Activated naive CD4-positive, alpha-beta T cell treated with anti-CD3 and anti-CD28 coated beads, Interleukin-2, amount 50 U/mL, for 72 hours (primary cell): ENCODE results near the gene ZNF683. TPM values are rescaled to one million over a fixed set of nuclear protein-coding genes. Genes with fewer than 3 reads are reported as not detected.
"Not testable (repeated sequence)": the region's sequence is repeated elsewhere in the genome, so short reads cannot be mapped to it uniquely, and the experiment has no call there.

Experiments used
- ATAC-seq, 2 donors: fragments of 150-1000 bp; cut with Tn5 transposase; 2 replicates each; pipeline ENCODE4 v1.10.0; 2021; ENCODE audit warnings: mild to moderate bottlenecking in 2 of 2, moderate library complexity in 2 of 2
- DNase-seq, 2 donors: peaks; one replicate each; pipeline ENCODE4 v3.0.0; 2021 to 2022; ENCODE audit warnings: low spot score in 2 of 2
- H3K27ac Mint-ChIP-seq, 2 donors: one replicate each; pipeline ENCODE4 v1.8.0; 2022; ENCODE audit warnings: mild to moderate bottlenecking in 2 of 2, mixed read lengths in 2 of 2
- H3K36me3 Mint-ChIP-seq, 2 donors: one replicate each; pipeline ENCODE4 v1.8.0; 2022; ENCODE audit warnings: mixed read lengths in 2 of 2
- H3K9me3 Mint-ChIP-seq, 2 donors: one replicate each; pipeline ENCODE4 v1.8.0; 2022; ENCODE audit warnings: mixed read lengths in 2 of 2
- total RNA-seq, 2 donors: library from RNA; stranded (reverse); gene quantifications; one replicate each; pipeline ENCODE4 v1.2.3, GENCODE V29; 2022

Gene ZNF683
- not detected for total RNA-seq

- not testable (repeated sequence) for H3K9me3 Mint-ChIP-seq, H3K36me3 Mint-ChIP-seq, ATAC-seq, DNase-seq
- H3K27ac Mint-ChIP-seq = peak within 1 kb of the TSS; percentile 63 to 84
Measured at GRCh38 chr1:26372611-26373010, at the start of gene ZNF683. ZNF683 (minus strand) TSS chr1:26372750; CDS start chr1:26368571, 4,179 bp downstream.

- no peaks in the 10 kb centered on the region for H3K36me3 Mint-ChIP-seq
- DNase-seq (no peak), ATAC-seq (no peak)
- H3K27ac Mint-ChIP-seq = no peak overlapping the region
- no peaks in the 10 kb centered on the region for H3K9me3 Mint-ChIP-seq
Measured at GRCh38 chr1:26419494-26419893, 46.9 kb upstream of the ZNF683 start.

GRCh38 chr1:26418865-26419349, 46.4 kb upstream of the ZNF683 start:
- Mint-ChIP-seq H3K9me3 (no peaks in the 10 kb centered on the region), H3K36me3 (no peaks in the 10 kb centered on the region), H3K27ac (no peak overlapping the region)
- no peak for ATAC-seq
- DNase-seq = peak in 1 of 2 donors; percentile 26

- peak; percentile 100 for ATAC-seq
- no peaks in the 10 kb centered on the region for H3K9me3 Mint-ChIP-seq
- H3K36me3 Mint-ChIP-seq = no peaks in the 10 kb centered on the region
- peak; percentile 87 to 91 for DNase-seq
- H3K27ac Mint-ChIP-seq = no peak overlapping the region
Measured at GRCh38 chr1:26417111-26417759, 44.7 kb upstream of the ZNF683 start.

- Mint-ChIP-seq H3K9me3 (no peaks in the 10 kb centered on the region), H3K36me3 (peaks cover 0 to 10% of the 10 kb centered on the region in 2 donors), H3K27ac (no peak overlapping the region)
- ATAC-seq (no peak), DNase-seq (no peak)
Measured at GRCh38 chr1:26413031-26413430, 40.5 kb upstream of the ZNF683 start.

GRCh38 chr1:26412180-26412840, 39.8 kb upstream of the ZNF683 start:
- DNase-seq (no peak), ATAC-seq (no peak)
- Mint-ChIP-seq H3K27ac (no peak overlapping the region), H3K36me3 (peaks cover 0 to 10% of the 10 kb centered on the region in 2 donors), H3K9me3 (no peaks in the 10 kb centered on the region)

GRCh38 chr1:26411624-26412074, 39.1 kb upstream of the ZNF683 start:
- peaks cover 0 to 10% of the 10 kb centered on the region in 2 donors for H3K36me3 Mint-ChIP-seq
- no peak overlapping the region for H3K27ac Mint-ChIP-seq
- DNase-seq (peak in 1 of 2 donors; percentile 44), ATAC-seq (no peak)
- no peaks in the 10 kb centered on the region for H3K9me3 Mint-ChIP-seq

GRCh38 chr1:26410706-26411623, 38.4 kb upstream of the ZNF683 start, which contains the start of gene LIN28A:
LIN28A (plus strand) TSS chr1:26410817; CDS start chr1:26410892, 75 bp downstream.
- DNase-seq (peak in 1 of 2 donors; percentile 53), ATAC-seq (peak in 1 of 2 donors; percentile 35)
- Mint-ChIP-seq H3K36me3 (peaks cover 0 to 10% of the 10 kb centered on the region in 2 donors), H3K27ac (no peak within 1 kb of the TSS), H3K9me3 (no peaks in the 10 kb centered on the region)

- ATAC-seq = no peak
- no peaks in the 10 kb centered on the region for H3K9me3 Mint-ChIP-seq
Measured at GRCh38 chr1:26409191-26409807, 36.7 kb upstream of the ZNF683 start.

GRCh38 chr1:26408604-26409003, 36.1 kb upstream of the ZNF683 start:
- ATAC-seq (peak; percentile 39 to 71), DNase-seq (peak; percentile 54 to 84)
- Mint-ChIP-seq H3K36me3 (peaks cover 0 to 10% of the 10 kb centered on the region in 2 donors), H3K27ac (no peak overlapping the region), H3K9me3 (no peaks in the 10 kb centered on the region)

More at GRCh38 chr1:26409191-26409807, 36.7 kb upstream of the ZNF683 start:
- Mint-ChIP-seq H3K27ac (no peak overlapping the region), H3K36me3 (peaks cover 0 to 10% of the 10 kb centered on the region in 2 donors)
- DNase-seq = peak in 1 of 2 donors; percentile 43

GRCh38 chr1:26405281-26405915, 32.8 kb upstream of the ZNF683 start:
- Mint-ChIP-seq H3K36me3 (peaks cover 0 to 10% of the 10 kb centered on the region in 2 donors), H3K27ac (no peak overlapping the region), H3K9me3 (no peaks in the 10 kb centered on the region)
- ATAC-seq = no peak
- DNase-seq = no peak

GRCh38 chr1:26404641-26405040, 32.1 kb upstream of the ZNF683 start:
- no peak for ATAC-seq
- H3K36me3 Mint-ChIP-seq = peaks cover 0 to 8% of the 10 kb centered on the region in 2 donors
- H3K9me3 Mint-ChIP-seq = no peaks in the 10 kb centered on the region
- DNase-seq = no peak
- no peak overlapping the region for H3K27ac Mint-ChIP-seq

- no peak for DNase-seq
- ATAC-seq = no peak
- H3K36me3 Mint-ChIP-seq = no peaks in the 10 kb centered on the region
- H3K9me3 Mint-ChIP-seq = no peaks in the 10 kb centered on the region
- no peak overlapping the region for H3K27ac Mint-ChIP-seq
Measured at GRCh38 chr1:26403656-26404055, 31.1 kb upstream of the ZNF683 start.

GRCh38 chr1:26401891-26402290, 29.3 kb upstream of the ZNF683 start:
- DNase-seq (no peak), ATAC-seq (no peak)
- Mint-ChIP-seq H3K36me3 (no peaks in the 10 kb centered on the region), H3K27ac (no peak overlapping the region), H3K9me3 (no peaks in the 10 kb centered on the region)

- ATAC-seq = peak; percentile 28 to 46
- Mint-ChIP-seq H3K27ac (no peak overlapping the region), H3K36me3 (no peaks in the 10 kb centered on the region), H3K9me3 (no peaks in the 10 kb centered on the region)
- DNase-seq = peak in 1 of 2 donors; percentile 16
Measured at GRCh38 chr1:26399034-26399433, 26.5 kb upstream of the ZNF683 start.

- DNase-seq (no peak), ATAC-seq (no peak)
- Mint-ChIP-seq H3K27ac (no peak overlapping the region), H3K36me3 (no peaks in the 10 kb centered on the region), H3K9me3 (no peaks in the 10 kb centered on the region)
Measured at GRCh38 chr1:26395754-26396153, 23.2 kb upstream of the ZNF683 start.
